GM20000 (cell line): Measurements from ENCODE around the gene TOP1.
"Not testable (repeated sequence)": the region's sequence is repeated elsewhere in the genome, so short reads cannot be mapped to it uniquely, and the experiment has no call there.

Experiments used
- DNase-seq: peaks from one replicate; pipeline ENCODE4 v3.0.0; 2012; ENCODE audit warnings: low spot score
- TF ChIP-seq, protein P1 (sequence below): IDR thresholded peaks from 2 replicates; pipeline ENCODE4 v1.5.1; 2012; ENCODE audit warnings: mild to moderate bottlenecking, control low read depth; ENCODE audit errors: extremely low read depth, missing control alignments

The TOP1 gene

DNA sequence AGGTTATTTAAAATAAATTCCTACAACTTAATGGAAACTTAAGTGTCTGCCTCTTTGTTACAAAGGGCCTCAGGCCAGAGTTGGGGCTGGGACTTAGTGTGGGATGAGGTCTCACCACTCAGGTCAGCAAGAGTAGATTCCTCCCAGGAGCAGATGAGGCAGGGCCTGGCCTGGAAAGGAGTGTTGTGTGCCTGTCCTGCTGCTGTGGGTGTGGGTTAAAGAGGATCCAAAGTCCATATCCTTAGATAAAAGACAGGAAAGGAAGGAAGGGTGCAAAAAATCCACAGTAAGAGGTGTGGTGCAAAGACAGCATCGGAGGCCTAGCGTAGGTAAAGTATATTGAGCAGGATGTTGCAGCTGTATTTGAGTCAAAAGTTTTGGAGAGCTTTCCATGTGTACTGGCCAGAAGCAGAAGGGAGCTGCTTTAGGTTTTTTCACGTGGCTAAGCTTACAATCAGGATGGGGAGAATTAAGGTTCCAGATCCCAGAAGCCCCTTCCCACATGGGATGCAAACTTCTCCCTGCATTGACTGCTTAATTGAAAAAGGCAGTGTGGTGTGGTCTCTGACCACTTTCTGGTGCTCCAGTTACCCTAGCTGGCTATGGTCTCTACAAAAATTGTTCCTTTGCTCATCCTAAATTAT is 96.0 kb downstream of the TOP1 start:
- DNase-seq: no peak
- TF ChIP-seq, protein P1, sequence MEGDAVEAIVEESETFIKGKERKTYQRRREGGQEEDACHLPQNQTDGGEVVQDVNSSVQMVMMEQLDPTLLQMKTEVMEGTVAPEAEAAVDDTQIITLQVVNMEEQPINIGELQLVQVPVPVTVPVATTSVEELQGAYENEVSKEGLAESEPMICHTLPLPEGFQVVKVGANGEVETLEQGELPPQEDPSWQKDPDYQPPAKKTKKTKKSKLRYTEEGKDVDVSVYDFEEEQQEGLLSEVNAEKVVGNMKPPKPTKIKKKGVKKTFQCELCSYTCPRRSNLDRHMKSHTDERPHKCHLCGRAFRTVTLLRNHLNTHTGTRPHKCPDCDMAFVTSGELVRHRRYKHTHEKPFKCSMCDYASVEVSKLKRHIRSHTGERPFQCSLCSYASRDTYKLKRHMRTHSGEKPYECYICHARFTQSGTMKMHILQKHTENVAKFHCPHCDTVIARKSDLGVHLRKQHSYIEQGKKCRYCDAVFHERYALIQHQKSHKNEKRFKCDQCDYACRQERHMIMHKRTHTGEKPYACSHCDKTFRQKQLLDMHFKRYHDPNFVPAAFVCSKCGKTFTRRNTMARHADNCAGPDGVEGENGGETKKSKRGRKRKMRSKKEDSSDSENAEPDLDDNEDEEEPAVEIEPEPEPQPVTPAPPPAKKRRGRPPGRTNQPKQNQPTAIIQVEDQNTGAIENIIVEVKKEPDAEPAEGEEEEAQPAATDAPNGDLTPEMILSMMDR: no peak

DNA sequence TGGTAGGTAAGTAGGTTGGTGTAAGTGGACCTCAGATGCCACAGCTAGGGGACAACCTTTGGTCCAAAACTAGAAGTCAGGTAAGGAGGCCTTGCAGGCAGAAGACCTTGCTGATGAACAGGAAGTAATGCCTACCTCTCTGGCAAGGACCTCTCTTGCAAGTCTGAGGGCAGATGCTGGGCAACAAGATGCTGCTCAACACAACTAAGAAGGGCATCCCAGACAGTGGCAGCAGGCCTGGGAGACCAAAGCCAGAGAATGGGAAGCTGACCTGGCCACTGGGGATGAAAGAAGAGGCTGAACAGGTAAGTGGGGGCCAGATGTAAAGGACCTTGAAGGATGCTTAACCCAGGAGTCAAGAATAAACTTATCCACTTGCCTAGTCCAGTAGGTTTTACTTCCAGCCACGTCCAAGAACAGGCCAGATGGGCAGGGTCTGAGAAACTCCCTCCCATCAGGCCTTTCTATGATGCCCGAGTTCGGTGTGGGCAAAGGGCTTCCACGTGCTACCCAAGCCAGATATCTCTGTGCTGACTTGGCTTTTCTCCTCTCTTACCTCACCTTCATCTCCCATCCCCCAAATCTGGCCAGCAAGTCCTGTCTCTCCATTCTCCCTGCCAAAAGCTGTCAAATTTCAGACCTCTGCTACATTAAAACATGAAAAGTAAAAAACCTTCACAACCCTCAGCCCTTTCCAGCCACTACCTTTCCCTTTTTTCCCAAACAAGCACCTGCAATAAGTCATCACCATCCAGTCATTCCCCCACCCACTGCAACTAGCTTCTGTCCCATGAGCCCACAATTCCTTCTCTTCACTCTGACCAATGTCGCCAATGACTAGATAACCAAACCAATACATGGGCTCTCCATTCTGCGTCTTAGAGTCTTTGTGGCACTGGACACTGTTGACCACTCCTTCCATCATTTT is 97.2 kb downstream of the TOP1 start:
- TF ChIP-seq, protein P1: no peak
- DNase-seq: no peak

DNA sequence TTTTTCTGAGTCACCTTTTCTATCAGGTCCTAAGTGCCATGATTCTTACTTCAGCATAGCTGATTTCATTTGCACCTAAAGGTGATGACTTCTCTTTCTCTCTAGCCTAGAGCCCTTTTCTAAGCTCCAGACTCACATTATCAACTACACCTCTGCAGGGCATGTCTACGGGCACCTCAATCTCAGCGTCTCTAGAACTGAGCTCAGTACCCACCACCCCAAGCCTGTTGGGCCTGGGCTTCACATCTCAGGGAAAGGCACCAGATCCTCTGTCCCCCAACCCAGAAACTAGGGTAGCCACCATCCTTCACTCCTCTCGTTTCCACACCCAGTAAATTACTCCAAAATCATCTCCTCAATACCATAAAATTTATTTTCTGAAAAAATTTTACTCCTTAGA is 98.1 kb downstream of the TOP1 start:
- no peak for DNase-seq
- TF ChIP-seq, protein P1: no peak

DNA sequence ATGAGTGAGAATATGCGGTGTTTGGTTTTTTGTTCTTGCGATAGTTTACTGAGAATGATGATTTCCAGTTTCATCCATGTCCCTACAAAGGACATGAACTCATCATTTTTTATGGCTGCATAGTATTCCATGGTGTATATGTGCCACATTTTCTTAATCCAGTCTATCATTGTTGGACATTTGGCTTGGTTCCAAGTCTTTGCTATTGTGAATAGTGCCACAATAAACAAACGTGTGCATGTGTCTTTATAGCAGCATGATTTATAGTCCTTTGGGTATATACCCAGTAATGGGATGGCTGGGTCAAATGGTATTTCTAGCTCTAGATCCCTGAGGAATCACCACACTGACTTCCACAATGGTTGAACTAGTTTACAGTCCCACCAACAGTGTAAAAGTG is 99.7 kb downstream of the TOP1 start:
- not testable (repeated sequence) for DNase-seq

DNA sequence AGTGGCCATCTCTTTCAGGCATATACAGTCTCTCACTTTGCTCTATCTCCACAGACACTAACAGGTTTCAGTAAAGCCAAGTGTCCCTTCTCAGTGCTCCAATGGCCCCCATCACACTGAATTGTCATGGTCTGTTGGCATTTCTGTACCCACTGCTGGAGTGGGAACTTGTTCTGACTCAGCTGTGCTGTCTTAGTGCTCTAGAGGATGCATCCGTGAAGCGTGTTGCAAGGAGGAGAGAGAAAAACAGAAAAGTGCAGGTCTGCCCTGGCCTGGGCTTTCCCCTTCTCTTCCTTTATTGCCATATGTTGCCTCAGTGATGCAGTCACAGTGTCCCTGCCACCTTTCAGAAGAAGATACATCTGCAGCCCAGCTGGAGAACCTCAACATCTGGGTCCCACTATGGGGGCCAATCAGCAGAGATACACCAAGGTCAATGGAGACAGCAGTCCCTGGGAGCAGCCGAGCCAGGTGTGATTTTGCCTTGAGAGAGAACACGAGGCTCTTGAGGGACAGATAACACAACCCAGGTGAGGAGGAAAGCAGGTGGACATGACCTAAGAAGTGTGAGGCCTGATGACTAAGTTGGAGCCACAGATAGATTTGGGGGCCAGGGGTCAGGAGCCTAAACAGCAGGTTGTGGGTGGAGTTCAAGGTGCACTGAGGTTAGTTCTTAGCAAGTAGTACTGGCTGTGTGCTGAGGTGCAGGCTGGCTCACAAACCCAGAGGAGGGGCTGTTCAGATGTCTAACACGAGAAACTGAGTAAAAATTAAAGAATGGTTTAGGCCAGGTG is 103.2 kb downstream of the TOP1 start:
- TF ChIP-seq, protein P1: no peak
- DNase-seq: no peak

DNA sequence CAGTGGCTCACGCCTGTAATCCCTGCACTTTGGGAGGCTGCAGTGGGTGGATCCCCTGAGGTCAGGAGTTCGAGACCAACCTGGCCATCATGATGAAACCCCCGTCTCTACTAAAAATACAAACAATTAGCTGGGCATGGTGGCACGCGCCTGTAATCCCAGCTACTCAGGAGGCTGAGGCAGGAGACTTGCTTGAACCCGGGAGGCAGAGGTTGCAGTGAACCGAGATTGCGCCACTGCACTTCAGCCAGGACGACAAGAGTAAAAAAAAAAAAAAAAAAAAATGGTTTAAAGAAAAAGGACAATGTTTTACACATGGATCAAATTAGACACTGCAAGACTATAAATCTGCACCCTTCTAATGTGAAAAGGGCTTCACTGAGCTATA is 103.8 kb downstream of the TOP1 start:
- not testable (repeated sequence) for DNase-seq

DNA sequence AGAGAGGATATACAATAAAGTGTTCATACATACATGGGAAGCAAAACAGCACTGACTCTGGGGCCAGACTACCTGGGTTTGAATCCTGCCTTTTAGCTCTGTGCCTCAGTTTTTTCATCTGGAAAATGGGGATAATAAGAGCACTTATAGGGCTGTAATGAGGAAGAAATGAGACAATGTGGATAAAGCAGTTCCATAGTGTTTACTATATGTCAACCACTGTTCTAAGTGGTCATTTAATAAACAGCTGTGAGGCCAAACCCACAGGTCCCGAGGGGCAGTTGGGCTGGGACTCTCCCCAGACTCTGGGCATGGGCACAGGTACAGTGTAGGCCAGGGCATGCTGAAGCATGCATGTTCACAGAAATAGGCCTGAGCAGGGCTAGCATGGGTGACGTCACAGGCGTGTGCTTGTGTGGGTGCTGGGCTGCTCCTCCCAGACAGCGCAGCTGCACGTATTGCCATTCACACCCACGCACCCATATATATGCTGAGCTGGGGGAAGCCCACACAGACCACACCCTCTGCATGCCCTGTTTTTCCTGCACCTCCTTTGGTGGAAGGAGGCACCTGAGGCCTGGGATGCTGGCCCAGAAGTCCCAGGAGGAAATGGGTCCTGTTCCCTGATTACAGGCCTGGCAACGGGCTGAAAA is 105.2 kb downstream of the TOP1 start:
- DNase-seq: peak; percentile 89
- TF ChIP-seq, protein P1: no peak
